Adrenal gland (tissue), 12 donors: ENCODE data around the gene ANK3. TPM values are rescaled to one million over a fixed set of nuclear protein-coding genes. Genes with fewer than 3 reads are reported as not detected.

Experiments
- DNase-seq, 7 donors: peaks; one replicate each; pipeline ENCODE4 v3.0.0-alpha.2; 2019 to 2020
- H3K27ac ChIP-seq, 5 donors: fragments of 200-600 bp; sonication (generic) in 4 of 5; 1 replicate in 3 of 5; 2 replicates in 2 of 5; pipeline versions ENCODE4 v1.5.1 to v1.8.0; 2016 to 2020; ENCODE audit warnings: mild to moderate bottlenecking in 1 of 5
- H3K27me3 ChIP-seq: fragments of 200-600 bp; 2 replicates; pipeline ENCODE4 v1.8.0; 2021
- H3K36me3 ChIP-seq, 2 donors: fragments of 200-600 bp; replicated peaks in 1 of 2; 1 replicate in 1 of 2; 2 replicates in 1 of 2; pipeline versions ENCODE4 v1.5.1 to v1.8.0; 2018 to 2022
- H3K4me1 ChIP-seq, 2 donors: fragments of 200-600 bp; replicated peaks in 1 of 2; 1 replicate in 1 of 2; 2 replicates in 1 of 2; pipeline versions ENCODE4 v1.5.1 to v1.8.0; 2018 to 2021
- H3K4me3 ChIP-seq, 4 donors: fragments of 200-600 bp; sonication (generic) in 3 of 4; one replicate each; pipeline ENCODE4 v1.5.1; 2016 to 2018
- H3K9me3 ChIP-seq, 3 donors: fragments of 200-600 bp; sonication (generic) in 1 of 3; replicated peaks in 1 of 3; 1 replicate in 2 of 3; 2 replicates in 1 of 3; pipeline versions ENCODE4 v1.5.1 to v1.8.0; 2016 to 2021
- POLR2A ChIP-seq, 2 donors: fragments of 450-650 bp; IDR thresholded peaks; one replicate each; pipeline ENCODE4 v1.6.1; 2017; ENCODE audit warnings: antibody characterized with exemption in 2 of 2, mild to moderate bottlenecking in 2 of 2, moderate library complexity in 1 of 2
- WGBS, 4 donors: extraction: QIAGEN DNeasy Blood & Tissue Kit in 2 of 4; methylation state at CpG; one replicate each; pipeline versions ENCODE4 v1.1.5 to v1.1.7; 2013 to 2017; 5-methylcytosine and 5-hydroxymethylcytosine counted together
- intact Hi-C, 2 donors: fragments of 100-400 bp; cut with DNase I; formaldehyde crosslinking; loops; one replicate each; pipeline versions ENCODE4 v1.14.1 to v1.15.0; 2022 to 2023
- polyA plus RNA-seq, 3 donors: library from polyadenylated mRNA; stranded (reverse); fragments of 200-250 nt in 2 of 3; fragments of 350-450 nt in 1 of 3; fragmentation: Illumina TruSeq in 1 of 3; extraction: RNeasy Lipid Tissue Mini Kit (QIAGEN cat#74804) in 1 of 3; gene quantifications; one replicate each; pipeline ENCODE4 v1.2.3, GENCODE V29; 2013 to 2014
- total RNA-seq, 9 donors: library from RNA; depleted of rRNA in 4 of 9; stranded (reverse); fragments of >200 nt in 4 of 9; fragments of 120-200 nt in 1 of 9; fragmentation: NEBNext Ultra II Directional in 1 of 9; extraction: Animal tissue kit (Norgen Biotek cat#: 25700) in 1 of 9; gene quantifications; one replicate each; pipeline versions ENCODE4 v1.1.0 to v1.2.4, GENCODE V29; 2013 to 2023
- TF ChIP-seq, protein P1 (sequence below), 6 experiments: fragments of 450-650 bp in 4 of 6; fragments of 200-600 bp in 2 of 6; sonication (generic) in 1 of 6; IDR thresholded peaks; 1 replicate in 5 of 6; 2 replicates in 1 of 6; pipeline versions ENCODE4 v1.5.1 to v1.8.0; 2016 to 2021; ENCODE audit warnings: antibody characterized with exemption in 6 of 6, mild to moderate bottlenecking in 2 of 6, moderate library complexity in 1 of 6
- donor health status: healthy with polysubstance abuse.
- donor health status: Bipolar disorder and iron deficiency.
- donor health status: DM: yes; HTN: yes; CAD: no.
- donor health status: DM: no; HTN: no; CAD: no.
- donor health status: DM: no; HTN: no; CAD: no.
- donor health status: DM: yes; HTN: yes; CAD: no.

The ANK3 gene
- total and polyA plus RNA-seq, 12 donors = 2.6 to 48.1 (median 15.2) TPM

DNA sequence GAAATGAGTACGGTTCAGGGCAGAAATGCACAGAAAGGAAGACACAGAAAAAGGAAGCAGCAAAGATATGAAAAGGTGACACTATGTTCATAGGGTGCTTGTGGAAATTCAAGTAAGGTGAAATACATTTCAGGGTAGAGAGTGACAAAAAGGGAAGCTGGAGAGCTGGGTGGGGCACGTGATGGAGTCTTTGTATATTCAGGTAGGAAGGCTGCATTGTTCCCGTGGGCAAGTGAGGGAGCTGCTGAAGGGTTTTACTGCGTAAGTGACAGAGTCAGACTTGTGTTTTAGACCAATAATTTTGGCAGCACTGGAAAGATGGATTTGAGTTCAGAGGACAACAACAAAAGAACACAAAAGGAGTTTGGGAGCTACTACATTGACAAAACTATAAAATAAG is 35.3 kb upstream of the ANK3 start:
- Histone ChIP-seq H3K4me1 (no peaks in the 10 kb centered on the region), H3K4me3 (no peak overlapping the region), H3K27me3 (no peaks in the 10 kb centered on the region), H3K36me3 (no peaks in the 10 kb centered on the region), H3K9me3 (no peaks in the 10 kb centered on the region), H3K27ac (no peak overlapping the region)
- intact Hi-C loops = no loop called here
- TF ChIP-seq POLR2A (IDR thresholded peaks at IDR 0.05) = no peak
- TF ChIP-seq, protein P1, sequence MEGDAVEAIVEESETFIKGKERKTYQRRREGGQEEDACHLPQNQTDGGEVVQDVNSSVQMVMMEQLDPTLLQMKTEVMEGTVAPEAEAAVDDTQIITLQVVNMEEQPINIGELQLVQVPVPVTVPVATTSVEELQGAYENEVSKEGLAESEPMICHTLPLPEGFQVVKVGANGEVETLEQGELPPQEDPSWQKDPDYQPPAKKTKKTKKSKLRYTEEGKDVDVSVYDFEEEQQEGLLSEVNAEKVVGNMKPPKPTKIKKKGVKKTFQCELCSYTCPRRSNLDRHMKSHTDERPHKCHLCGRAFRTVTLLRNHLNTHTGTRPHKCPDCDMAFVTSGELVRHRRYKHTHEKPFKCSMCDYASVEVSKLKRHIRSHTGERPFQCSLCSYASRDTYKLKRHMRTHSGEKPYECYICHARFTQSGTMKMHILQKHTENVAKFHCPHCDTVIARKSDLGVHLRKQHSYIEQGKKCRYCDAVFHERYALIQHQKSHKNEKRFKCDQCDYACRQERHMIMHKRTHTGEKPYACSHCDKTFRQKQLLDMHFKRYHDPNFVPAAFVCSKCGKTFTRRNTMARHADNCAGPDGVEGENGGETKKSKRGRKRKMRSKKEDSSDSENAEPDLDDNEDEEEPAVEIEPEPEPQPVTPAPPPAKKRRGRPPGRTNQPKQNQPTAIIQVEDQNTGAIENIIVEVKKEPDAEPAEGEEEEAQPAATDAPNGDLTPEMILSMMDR (IDR thresholded peaks at IDR 0.05) = no peak
- WGBS, 4 donors = 66 to 82% (median 69%) methylated on average over 4 of the region's 4 CpGs
- DNase-seq = no peak

DNA sequence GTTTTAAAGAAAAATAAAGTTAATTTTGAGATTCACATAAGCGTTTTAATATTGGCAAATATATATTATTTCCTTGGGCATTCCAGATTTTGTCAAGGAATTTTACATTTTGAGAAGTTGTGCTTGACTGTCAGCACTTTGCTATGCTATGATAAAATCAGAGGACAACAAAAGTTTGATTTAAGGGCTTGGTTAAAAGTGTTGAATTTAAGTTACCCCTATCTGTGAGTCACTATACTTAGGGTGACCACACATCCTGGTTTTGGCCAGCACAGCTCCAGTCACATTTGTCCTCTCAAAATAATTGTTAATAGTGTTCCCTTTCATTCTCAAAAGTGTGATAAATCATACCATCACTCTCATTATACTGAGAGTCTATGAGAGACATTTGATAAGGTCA is 34.2 kb upstream of the ANK3 start:
- 57 to 80% (median 71%) methylated on average over 1 of the region's 1 CpG for WGBS, 4 donors
- intact Hi-C loops = no loop called here

DNA sequence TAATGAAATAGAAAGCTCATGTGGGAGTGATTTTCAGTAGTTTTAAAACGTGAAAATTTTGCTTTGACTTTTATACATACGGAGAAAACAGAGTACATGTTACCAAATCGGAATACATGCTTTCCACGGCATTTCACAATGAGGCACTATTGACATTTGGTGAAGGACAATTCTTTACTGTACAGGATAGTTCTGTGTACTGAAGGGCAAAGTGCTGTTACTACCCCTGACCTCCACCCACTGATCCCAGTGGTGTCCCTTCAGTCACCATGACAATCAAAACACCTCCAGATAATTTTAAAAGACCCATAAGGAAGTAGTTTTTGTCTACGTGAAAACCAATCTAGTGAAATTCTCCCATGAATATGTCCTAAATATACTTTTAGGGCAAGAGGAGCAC is 33.1 kb upstream of the ANK3 start:
- no peak overlapping the region for H3K4me3 ChIP-seq
- H3K27ac ChIP-seq = no peak overlapping the region
- WGBS, 4 donors = 79 to 83% (median 82%) methylated on average over 5 of the region's 5 CpGs
- TF ChIP-seq, protein P1 (IDR thresholded peaks at IDR 0.05) = no peak
- no peak for TF ChIP-seq POLR2A (IDR thresholded peaks at IDR 0.05)
- no peaks in the 10 kb centered on the region for H3K4me1 ChIP-seq
- no peaks in the 10 kb centered on the region for H3K27me3 ChIP-seq
- intact Hi-C loops = no loop called here
- no peaks in the 10 kb centered on the region for H3K9me3 ChIP-seq
- H3K36me3 ChIP-seq = no peaks in the 10 kb centered on the region
- DNase-seq = no peak

More for the DNA sequence above, 34.2 kb upstream of the ANK3 start:
- Histone ChIP-seq H3K4me3 (no peak overlapping the region), H3K27me3 (no peaks in the 10 kb centered on the region), H3K36me3 (no peaks in the 10 kb centered on the region), H3K4me1 (no peaks in the 10 kb centered on the region), H3K9me3 (no peaks in the 10 kb centered on the region), H3K27ac (no peak overlapping the region)
- DNase-seq = no peak
- TF ChIP-seq, protein P1 (IDR thresholded peaks at IDR 0.05) = no peak
- TF ChIP-seq POLR2A (IDR thresholded peaks at IDR 0.05) = no peak

DNA sequence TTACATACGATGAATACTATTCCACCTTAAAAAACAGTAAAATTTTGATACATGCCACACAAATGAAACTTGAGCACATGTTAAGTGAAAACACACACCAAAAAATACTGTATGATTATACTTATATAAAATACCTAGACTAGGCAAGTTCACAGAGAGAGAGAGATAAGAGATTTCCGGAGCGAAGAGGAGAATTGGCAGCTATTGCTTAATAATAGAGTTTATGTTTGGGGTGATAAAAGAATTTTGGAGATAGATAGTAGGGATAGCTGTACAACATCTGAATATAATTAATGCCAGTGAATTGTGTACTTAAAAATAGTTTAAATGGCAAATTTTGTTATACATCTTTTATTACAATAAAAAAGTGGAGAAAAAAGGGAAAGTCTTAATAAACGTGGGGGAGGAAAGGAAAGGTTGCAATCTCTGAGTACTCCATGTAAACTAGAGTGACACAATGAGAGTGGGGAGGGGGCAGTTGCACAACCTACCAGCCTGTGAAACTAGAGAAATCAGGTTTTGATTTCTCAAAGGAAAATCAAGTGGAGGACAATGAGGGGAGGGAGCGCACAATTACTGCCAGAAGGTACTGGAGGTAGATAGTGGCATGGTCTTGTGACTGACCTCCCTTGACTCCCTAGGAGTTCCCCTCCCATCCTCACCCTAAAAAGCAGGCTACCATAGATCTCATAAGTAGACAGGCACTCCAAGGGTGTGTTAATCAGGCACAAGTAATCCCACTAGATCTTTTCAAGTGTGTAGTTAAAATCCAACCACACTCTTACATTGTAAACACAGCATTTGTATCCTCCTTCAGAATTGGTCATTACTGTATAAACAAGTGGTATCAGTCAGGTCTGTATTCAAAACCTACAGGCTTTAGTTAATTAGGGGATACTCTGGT is 31.6 kb upstream of the ANK3 start:
- Histone ChIP-seq H3K36me3 (no peaks in the 10 kb centered on the region), H3K9me3 (no peaks in the 10 kb centered on the region), H3K27ac (no peak overlapping the region), H3K4me1 (no peaks in the 10 kb centered on the region), H3K4me3 (no peak overlapping the region), H3K27me3 (no peaks in the 10 kb centered on the region)
- DNase-seq = no peak
- intact Hi-C loops = no loop called here
- TF ChIP-seq, protein P1 (IDR thresholded peaks at IDR 0.05) = no peak
- no peak for TF ChIP-seq POLR2A (IDR thresholded peaks at IDR 0.05)
- 56 to 74% (median 71%) methylated on average over 5 of the region's 5 CpGs for WGBS, 4 donors
